ENCODE data around the gene ATP7A. TPM values are rescaled to one million over a fixed set of nuclear protein-coding genes. Genes with fewer than 3 reads are reported as not detected.

The ATP7A gene
- total and polyA plus RNA-seq, 9 of the 15 experiments (the other 6 are each of a cell fraction or from before 2014, with no cell fraction given): 7.8 to 22.7 (median 11.6) TPM

- TF ChIP-seq NKRF (IDR thresholded peaks at IDR 0.05; ENCODE audit: borderline replicate concordance) (peak; percentile 62; the same call in 1 of the 2 replicates), DPF2 (IDR thresholded peaks at IDR 0.05) (0 out of 2 replicates have a peak, but pooled peaks have one; percentile 14), CC2D1A (IDR thresholded peaks at IDR 0.05) (no peak), NELFE (IDR thresholded peaks at IDR 0.05; ENCODE audit: insufficient read depth, insufficient read length) (no peak), ZKSCAN3 (CRISPR knock-in tag; IDR thresholded peaks at IDR 0.05) (no peak), HDAC1 (IDR thresholded peaks at IDR 0.05) (peak in 1 of 2 experiments; percentile 65; a peak in 1 of 4 replicates), TBL1XR1 (IDR thresholded peaks at IDR 0.05; ENCODE audit: low read length in 2 of 2) (0 out of 4 replicates have a peak, but pooled peaks of 1 of the 2 experiments have one; percentile 38), ZNF707 (CRISPR knock-in tag; conservative IDR thresholded peaks at IDR 0.05) (no peak), KLF6 (CRISPR knock-in tag; IDR thresholded peaks at IDR 0.05; ENCODE audit: borderline replicate concordance) (no peak), RFX1 (IDR thresholded peaks at IDR 0.05) (no peak), ZNF354B (CRISPR knock-in tag; IDR thresholded peaks at IDR 0.05) (no peak), GABPB2 (CRISPR knock-in tag; conservative IDR thresholded peaks at IDR 0.05) (no peak), PCBP1 (IDR thresholded peaks at IDR 0.05; ENCODE audit: low read depth, low read length, poor library complexity, severe bottlenecking) (no peak), FOXK2 (conservative IDR thresholded peaks at IDR 0.05 in 1 of 2, IDR thresholded peaks at IDR 0.05 in 1 of 2; ENCODE audit: low read depth in 2 of 2) (peak; percentile 91 to 94), CEBPZ (IDR thresholded peaks at IDR 0.05; ENCODE audit: borderline replicate concordance, low read depth, low read length) (no peak), SREBF1 (IDR thresholded peaks at IDR 0.05; ENCODE audit: borderline replicate concordance, low read depth, low read length) (no peak), ARID2 (IDR thresholded peaks at IDR 0.05) (no peak), MTA2 (IDR thresholded peaks at IDR 0.05; ENCODE audit: low read depth) (no peak)
- TF ChIP-seq, protein P1, sequence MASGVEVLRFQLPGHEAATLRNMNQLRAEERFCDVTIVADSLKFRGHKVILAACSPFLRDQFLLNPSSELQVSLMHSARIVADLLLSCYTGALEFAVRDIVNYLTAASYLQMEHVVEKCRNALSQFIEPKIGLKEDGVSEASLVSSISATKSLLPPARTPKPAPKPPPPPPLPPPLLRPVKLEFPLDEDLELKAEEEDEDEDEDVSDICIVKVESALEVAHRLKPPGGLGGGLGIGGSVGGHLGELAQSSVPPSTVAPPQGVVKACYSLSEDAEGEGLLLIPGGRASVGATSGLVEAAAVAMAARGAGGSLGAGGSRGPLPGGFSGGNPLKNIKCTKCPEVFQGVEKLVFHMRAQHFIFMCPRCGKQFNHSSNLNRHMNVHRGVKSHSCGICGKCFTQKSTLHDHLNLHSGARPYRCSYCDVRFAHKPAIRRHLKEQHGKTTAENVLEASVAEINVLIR (CRISPR knock-in tag; IDR thresholded peaks at IDR 0.05): peak; percentile 45
- TF ChIP-seq, protein P2, sequence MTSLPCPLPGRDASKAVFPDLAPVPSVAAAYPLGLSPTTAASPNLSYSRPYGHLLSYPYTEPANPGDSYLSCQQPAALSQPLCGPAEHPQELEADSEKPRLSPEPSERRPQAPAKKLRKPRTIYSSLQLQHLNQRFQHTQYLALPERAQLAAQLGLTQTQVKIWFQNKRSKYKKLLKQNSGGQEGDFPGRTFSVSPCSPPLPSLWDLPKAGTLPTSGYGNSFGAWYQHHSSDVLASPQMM (CRISPR knock-in tag; IDR thresholded peaks at IDR 0.05): no peak
Observed at GRCh38 chrX:77894921-77895886, 15.3 kb upstream of the ATP7A start, which contains the start of gene MAGT1 (continued).

All from K562 (cell line).